ENCODE data around the gene GSK3A.
A peak's percentile ranks its signal among the peaks of the same experiment; 100 is the strongest.

Gene GSK3A

DNA sequence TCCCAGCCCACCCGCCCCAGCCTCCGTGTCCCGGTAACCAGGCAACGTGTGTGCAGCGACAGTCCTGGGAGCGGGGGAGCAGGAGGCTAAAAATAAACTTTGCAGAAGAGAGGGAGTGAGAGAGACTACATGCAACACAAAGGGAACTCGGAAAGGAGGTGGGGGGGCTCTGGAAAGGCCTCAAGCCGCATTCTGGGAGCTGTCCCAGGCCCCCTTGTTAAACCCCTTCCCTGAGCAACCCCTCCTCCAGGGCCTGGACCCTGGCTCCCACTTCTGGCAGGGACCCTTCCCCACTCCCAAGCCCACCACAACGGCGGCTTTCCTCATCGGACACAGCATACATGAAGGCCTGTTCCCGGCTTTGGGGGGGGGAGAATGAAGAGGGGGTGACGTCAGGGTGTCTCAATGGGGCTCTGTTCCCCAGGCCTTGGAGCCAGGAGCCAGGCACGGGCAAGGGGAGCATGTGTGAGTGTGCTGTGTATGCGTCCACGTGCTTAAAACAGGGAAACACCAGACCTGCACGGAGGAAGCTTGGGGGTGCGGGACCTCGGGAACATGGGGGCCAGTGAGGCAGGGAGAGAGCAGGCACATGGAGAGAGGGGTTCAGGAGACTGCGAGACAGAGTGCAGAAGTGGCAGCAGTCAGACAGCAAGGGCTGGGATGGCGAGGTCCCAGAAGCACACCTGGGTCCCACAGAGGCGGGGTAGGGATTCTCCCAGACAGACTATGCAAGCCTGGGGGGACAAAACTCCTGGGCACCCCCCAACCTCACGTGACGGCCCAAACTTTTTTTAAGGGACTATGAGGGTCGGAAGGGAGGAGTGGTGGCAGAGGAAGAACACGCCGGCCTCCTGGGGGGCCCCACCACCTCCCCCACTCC, 10.2 kb upstream of the GSK3A start:
- Histone ChIP-seq H3K4me2 (ENCODE audit: low read depth, low read length, poor library complexity, severe bottlenecking) (peak overlapping the region; percentile 76), H3K27me3 (ENCODE audit: insufficient read depth, low read length, poor library complexity, severe bottlenecking) (no peaks in the 10 kb centered on the region), H3K36me3 (ENCODE audit: insufficient read depth, low read length) (no peaks in the 10 kb centered on the region), H3K4me3 (ENCODE audit: low read length, poor library complexity, severe bottlenecking) (peak overlapping the region; percentile 89), H3K9ac (ENCODE audit: low read depth, low read length, poor library complexity, severe bottlenecking) (peak overlapping the region; percentile 84), H3F3A (ENCODE audit: low read depth) (no peaks in the 10 kb centered on the region), H3K79me2 (ENCODE audit: insufficient read depth, low read length) (peaks cover 38% of the 10 kb centered on the region), H3K9me3 (ENCODE audit: insufficient read depth, low read depth, low read length) (no peaks in the 10 kb centered on the region), H3K4me1 (ENCODE audit: insufficient read depth, low read length, poor library complexity, severe bottlenecking) (peaks cover 17% of the 10 kb centered on the region), H2AFZ (ENCODE audit: low read length) (no peak overlapping the region), H4K20me1 (ENCODE audit: insufficient read depth, low read length, poor library complexity, severe bottlenecking) (no peaks in the 10 kb centered on the region), H3K9me2 (replicated peaks; ENCODE audit: low read depth, low read length) (no peaks in the 10 kb centered on the region)
- TF ChIP-seq, protein P1, sequence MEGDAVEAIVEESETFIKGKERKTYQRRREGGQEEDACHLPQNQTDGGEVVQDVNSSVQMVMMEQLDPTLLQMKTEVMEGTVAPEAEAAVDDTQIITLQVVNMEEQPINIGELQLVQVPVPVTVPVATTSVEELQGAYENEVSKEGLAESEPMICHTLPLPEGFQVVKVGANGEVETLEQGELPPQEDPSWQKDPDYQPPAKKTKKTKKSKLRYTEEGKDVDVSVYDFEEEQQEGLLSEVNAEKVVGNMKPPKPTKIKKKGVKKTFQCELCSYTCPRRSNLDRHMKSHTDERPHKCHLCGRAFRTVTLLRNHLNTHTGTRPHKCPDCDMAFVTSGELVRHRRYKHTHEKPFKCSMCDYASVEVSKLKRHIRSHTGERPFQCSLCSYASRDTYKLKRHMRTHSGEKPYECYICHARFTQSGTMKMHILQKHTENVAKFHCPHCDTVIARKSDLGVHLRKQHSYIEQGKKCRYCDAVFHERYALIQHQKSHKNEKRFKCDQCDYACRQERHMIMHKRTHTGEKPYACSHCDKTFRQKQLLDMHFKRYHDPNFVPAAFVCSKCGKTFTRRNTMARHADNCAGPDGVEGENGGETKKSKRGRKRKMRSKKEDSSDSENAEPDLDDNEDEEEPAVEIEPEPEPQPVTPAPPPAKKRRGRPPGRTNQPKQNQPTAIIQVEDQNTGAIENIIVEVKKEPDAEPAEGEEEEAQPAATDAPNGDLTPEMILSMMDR (conservative IDR thresholded peaks at IDR 0.05; ENCODE audit: low read length): no peak
- TF ChIP-seq EZH2phosphoT487 (IDR thresholded peaks at IDR 0.05; ENCODE audit: borderline replicate concordance): no peak

DNA sequence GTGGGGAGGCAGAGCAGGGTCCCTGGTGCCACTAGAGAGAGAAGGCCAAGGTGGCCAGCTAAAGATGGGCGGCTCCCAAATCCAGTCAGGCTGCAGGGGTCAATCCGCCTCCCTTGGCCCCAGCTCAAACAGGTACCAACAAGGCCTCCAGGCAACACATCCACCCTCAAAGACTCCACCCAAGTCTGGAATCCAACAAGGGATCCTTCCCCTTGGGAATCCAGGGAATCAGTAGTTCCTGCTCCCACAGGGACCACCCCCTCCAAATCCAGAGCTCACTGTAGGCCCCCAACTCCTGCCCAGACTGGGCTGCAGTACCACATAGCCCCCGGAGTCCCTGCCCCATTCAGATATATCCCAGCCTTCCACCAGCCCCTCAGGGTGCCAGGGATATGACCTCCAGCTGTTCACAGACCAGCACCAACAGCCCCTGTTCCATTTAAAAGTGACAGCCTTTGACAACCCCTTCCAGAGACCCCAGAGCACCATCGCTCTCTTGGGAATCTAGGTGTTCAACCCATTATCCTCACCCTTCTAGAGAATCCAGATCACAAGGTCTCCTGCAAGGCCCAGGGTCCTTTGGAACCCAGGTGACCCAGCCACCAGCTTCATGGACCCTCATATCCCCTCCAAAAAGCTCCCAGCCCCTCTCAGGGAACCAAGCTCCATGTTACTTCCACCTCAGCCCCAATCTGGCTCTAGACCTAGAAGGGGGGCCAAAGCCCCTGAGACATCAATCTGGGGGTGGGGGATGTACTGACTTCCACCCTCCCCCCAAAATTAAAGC, 9.4 kb upstream of the GSK3A start:
- Histone ChIP-seq H3K9me3 (ENCODE audit: insufficient read depth, low read depth, low read length) (no peaks in the 10 kb centered on the region), H3K4me3 (ENCODE audit: low read length, poor library complexity, severe bottlenecking) (no peak overlapping the region), H3K27me3 (ENCODE audit: insufficient read depth, low read length, poor library complexity, severe bottlenecking) (no peaks in the 10 kb centered on the region), H3F3A (ENCODE audit: low read depth) (no peaks in the 10 kb centered on the region), H2AFZ (ENCODE audit: low read length) (no peak overlapping the region), H3K4me2 (ENCODE audit: low read depth, low read length, poor library complexity, severe bottlenecking) (peak overlapping the region; percentile 24), H3K36me3 (ENCODE audit: insufficient read depth, low read length) (no peaks in the 10 kb centered on the region), H3K9me2 (replicated peaks; ENCODE audit: low read depth, low read length) (no peaks in the 10 kb centered on the region), H3K79me2 (ENCODE audit: insufficient read depth, low read length) (peaks cover 38% of the 10 kb centered on the region), H3K4me1 (ENCODE audit: insufficient read depth, low read length, poor library complexity, severe bottlenecking) (peaks cover 17% of the 10 kb centered on the region), H3K9ac (ENCODE audit: low read depth, low read length, poor library complexity, severe bottlenecking) (peak overlapping the region; percentile 33), H4K20me1 (ENCODE audit: insufficient read depth, low read length, poor library complexity, severe bottlenecking) (no peaks in the 10 kb centered on the region)
- TF ChIP-seq, protein P1 (conservative IDR thresholded peaks at IDR 0.05; ENCODE audit: low read length): no peak
- no peak for TF ChIP-seq EZH2phosphoT487 (IDR thresholded peaks at IDR 0.05; ENCODE audit: borderline replicate concordance)

DNA sequence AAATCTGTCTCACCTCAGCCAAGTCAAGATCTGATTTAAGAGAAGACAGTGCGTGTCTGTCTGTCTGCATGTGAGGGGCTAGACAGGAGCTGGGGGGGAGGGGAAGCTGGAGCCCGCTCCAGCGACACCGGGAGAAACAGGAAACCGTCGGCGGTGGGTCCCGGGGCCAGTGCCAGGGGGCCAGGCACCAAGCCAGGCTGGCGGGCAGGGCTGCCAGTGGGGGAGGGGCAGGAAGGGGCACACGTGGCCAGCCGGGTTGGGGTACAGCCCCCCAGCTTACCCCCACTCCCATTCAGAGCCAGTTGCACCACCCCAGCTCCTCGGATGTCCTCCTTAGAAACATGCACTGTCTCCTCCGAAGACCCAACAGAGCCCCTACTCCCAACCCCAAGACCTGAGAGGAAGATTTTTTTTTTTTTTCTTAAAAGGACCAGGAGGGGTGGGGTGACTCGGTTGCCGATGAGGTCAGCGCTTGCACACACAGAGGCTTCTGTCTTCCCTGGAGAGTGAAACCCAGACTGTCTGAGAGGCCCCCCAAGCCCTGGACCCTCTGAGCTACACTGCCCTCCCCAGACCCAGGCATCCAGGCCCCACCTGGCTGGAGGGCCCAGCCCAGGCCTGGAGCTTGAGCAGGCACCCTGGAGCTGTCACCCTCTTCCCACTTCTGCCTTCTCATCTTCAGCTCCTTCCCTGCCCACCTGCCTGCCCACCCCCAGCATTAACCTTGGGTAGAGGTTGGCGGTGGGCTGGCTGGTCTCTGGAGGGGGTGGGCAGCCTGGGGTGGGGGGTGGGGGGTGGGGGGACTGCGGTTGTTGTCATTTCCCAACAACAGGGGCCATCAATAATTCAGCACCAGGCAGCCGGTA, 8.5 kb upstream of the GSK3A start:
- no peak overlapping the region for H3K9ac ChIP-seq (ENCODE audit: low read depth, low read length, poor library complexity, severe bottlenecking)
- no peaks in the 10 kb centered on the region for H3K9me3 ChIP-seq (ENCODE audit: insufficient read depth, low read depth, low read length)
- peaks cover 16% of the 10 kb centered on the region for H3K4me1 ChIP-seq (ENCODE audit: insufficient read depth, low read length, poor library complexity, severe bottlenecking)

More for the DNA sequence above, 8.5 kb upstream of the GSK3A start:
- Histone ChIP-seq H3K9me2 (replicated peaks; ENCODE audit: low read depth, low read length) (no peaks in the 10 kb centered on the region), H3K4me2 (ENCODE audit: low read depth, low read length, poor library complexity, severe bottlenecking) (no peak overlapping the region), H3F3A (ENCODE audit: low read depth) (no peaks in the 10 kb centered on the region), H2AFZ (ENCODE audit: low read length) (no peak overlapping the region), H4K20me1 (ENCODE audit: insufficient read depth, low read length, poor library complexity, severe bottlenecking) (no peaks in the 10 kb centered on the region), H3K27me3 (ENCODE audit: insufficient read depth, low read length, poor library complexity, severe bottlenecking) (no peaks in the 10 kb centered on the region), H3K79me2 (ENCODE audit: insufficient read depth, low read length) (peaks cover 38% of the 10 kb centered on the region), H3K36me3 (ENCODE audit: insufficient read depth, low read length) (no peaks in the 10 kb centered on the region), H3K4me3 (ENCODE audit: low read length, poor library complexity, severe bottlenecking) (no peak overlapping the region)
- TF ChIP-seq, protein P1 (conservative IDR thresholded peaks at IDR 0.05; ENCODE audit: low read length): no peak
- TF ChIP-seq EZH2phosphoT487 (IDR thresholded peaks at IDR 0.05; ENCODE audit: borderline replicate concordance): no peak
